Suprapubic skin (tissue), 4 donors: Measurements from ENCODE around the gene GZF1. TPM values are rescaled to one million over a fixed set of nuclear protein-coding genes. Genes with fewer than 3 reads are reported as not detected.

ENCODE experiments used
- DNase-seq, 2 donors: peaks; one replicate each; pipeline ENCODE4 v3.0.0-alpha.2; 2019; ENCODE audit warnings: low spot score in 2 of 2
- H3K27ac ChIP-seq: fragments of 200-600 bp; sonication (generic); one replicate; pipeline ENCODE4 v1.5.1; 2019
- H3K27me3 ChIP-seq: fragments of 200-600 bp; sonication (generic); one replicate; pipeline ENCODE4 v1.5.1; 2019
- H3K36me3 ChIP-seq: fragments of 200-600 bp; sonication (generic); one replicate; pipeline ENCODE4 v1.5.1; 2019
- H3K4me1 ChIP-seq: fragments of 200-600 bp; sonication (generic); one replicate; pipeline ENCODE4 v1.5.1; 2019
- H3K4me3 ChIP-seq: fragments of 200-600 bp; sonication (generic); one replicate; pipeline ENCODE4 v1.5.1; 2019; ENCODE audit warnings: mild to moderate bottlenecking
- H3K9me3 ChIP-seq: fragments of 200-600 bp; sonication (generic); one replicate; pipeline ENCODE4 v1.5.1; 2019
- EP300 ChIP-seq: sonication (generic); formaldehyde crosslinking; IDR thresholded peaks from one replicate; pipeline ENCODE4 v1.6.1; 2017; ENCODE audit warnings: antibody characterized with exemption
- POLR2A ChIP-seq, 2 donors: fragments of 450-650 bp; IDR thresholded peaks; one replicate each; pipeline ENCODE4 v1.6.1; 2017; ENCODE audit warnings: antibody characterized with exemption in 2 of 2, mild to moderate bottlenecking in 2 of 2, moderate library complexity in 2 of 2
- POLR2AphosphoS5 ChIP-seq, 3 donors: sonication (generic); formaldehyde crosslinking; IDR thresholded peaks; one replicate each; pipeline ENCODE4 v1.6.1; 2017; ENCODE audit warnings: antibody characterized with exemption in 3 of 3
- WGBS: methylation state at CpG from one replicate; pipeline ENCODE4 v1.1.5; 2018; 5-methylcytosine and 5-hydroxymethylcytosine counted together
- total RNA-seq, 4 donors: library from RNA; depleted of rRNA; stranded (reverse); fragments of >200 nt; gene quantifications; one replicate each; pipeline ENCODE4 v1.1.0, GENCODE V29; 2016
- TF ChIP-seq, protein P1 (sequence below), 2 donors: fragments of 200-600 bp in 1 of 2; fragments of 450-650 bp in 1 of 2; sonication (generic) in 1 of 2; IDR thresholded peaks; one replicate each; pipeline ENCODE4 v1.5.1; 2016 to 2019; ENCODE audit warnings: antibody characterized with exemption in 2 of 2, mild to moderate bottlenecking in 1 of 2, moderate library complexity in 1 of 2

The GZF1 gene
- total RNA-seq, 4 donors from 2014 or later = 11.1 to 19.1 (median 15.2) TPM

DNA sequence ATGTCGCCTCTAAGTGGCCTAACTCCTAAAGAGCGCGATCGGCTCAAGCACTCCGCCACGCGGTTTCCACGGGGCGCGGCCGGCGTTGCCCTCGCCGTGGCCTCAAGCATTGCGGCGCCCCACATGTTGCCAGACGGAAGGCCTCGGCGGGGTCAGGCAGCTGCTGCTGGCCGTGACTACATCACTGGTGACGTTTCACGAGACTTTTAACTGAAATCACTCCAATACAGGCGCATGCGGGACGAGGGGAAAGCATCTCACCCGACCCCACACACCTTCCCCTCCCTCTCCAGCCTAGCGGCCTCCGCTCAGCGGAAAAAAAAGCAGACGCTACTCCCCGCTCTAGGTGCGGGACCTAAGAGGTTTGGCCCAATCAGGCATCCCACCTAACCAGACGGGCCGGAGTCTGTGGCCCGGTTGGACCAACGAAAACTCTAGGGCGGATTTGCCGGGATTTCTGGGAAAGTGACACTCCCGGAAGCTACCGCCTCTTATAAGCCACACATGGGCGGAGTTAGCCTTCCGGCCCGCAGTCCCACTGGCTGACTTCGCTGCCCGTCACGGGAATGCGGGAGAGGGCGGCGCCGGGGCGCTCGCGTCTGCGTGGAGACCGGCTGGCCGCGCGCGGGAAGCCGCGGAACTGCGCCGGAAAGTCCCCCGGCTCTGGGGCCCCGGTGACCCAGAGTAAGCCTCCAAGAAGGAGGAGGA, 11.6 kb upstream of the GZF1 start, which contains the start of gene NXT1:
Gene NXT1, plus strand, starts transcription at position 596 of the 708 bp plus-strand sequence. CDS start 3,251 bp downstream, outside the sequence.
- DNase-seq = peak; percentile 97 to 98
- Histone ChIP-seq H3K9me3 (no peaks in the 10 kb centered on the region), H3K4me3 (peak within 1 kb of the TSS; percentile 77), H3K4me1 (peaks cover 30% of the 10 kb centered on the region), H3K27me3 (no peaks in the 10 kb centered on the region), H3K27ac (peak within 1 kb of the TSS; percentile 99), H3K36me3 (peaks cover 19% of the 10 kb centered on the region)
- TF ChIP-seq POLR2A (IDR thresholded peaks at IDR 0.05) = peak; percentile 40 to 50
- TF ChIP-seq EP300 = no peak
- TF ChIP-seq POLR2AphosphoS5 (IDR thresholded peaks at IDR 0.05) = peak in 2 of 3 donors; percentile 80 to 83
- 2% methylated on average over 24 of the region's 65 CpGs for WGBS

DNA sequence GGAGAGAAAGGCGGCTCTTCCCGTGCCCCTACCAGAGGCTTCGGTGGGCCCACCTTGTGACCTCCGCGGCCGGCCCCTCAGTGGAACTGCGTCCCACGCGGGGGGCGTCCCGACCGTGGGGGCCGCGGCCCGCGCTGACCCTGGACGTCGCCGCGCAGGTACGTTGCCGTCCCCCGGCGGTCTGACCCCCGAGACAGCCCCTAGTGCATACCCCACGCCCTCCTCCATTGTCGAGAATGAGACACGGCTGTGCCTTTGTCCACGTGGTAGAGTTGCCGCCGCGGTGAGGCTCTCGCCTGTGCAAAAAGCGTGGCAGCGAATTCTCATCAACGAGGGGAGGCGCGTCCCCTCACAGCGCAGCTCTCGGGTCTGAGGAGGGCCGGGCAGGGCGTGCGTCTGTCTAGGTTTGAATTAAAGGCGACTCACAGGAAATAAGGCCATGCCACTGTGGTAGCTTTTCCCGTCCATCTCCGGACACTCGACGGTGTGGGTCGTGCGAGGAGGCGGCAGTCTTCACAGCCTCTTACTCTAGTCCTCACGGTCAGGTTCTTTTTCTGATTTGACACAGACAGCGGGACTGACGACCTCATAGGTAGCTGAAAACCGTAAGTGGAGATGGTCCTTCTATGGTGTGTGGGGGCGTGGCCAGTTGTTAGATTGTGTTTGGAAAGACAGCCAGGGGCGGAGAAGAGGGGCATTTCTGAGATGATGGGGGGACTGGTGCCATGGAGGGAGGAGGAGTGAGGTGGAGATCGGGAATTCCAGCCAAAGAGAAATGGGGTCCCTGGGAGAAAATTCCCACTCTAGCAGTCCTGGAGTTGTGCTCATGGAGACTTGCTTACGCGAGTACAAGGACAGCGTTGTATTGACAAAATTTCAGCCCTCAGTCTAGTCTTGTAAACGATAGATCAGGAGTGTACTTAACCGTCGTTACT, 10.8 kb upstream of the GZF1 start:
- Histone ChIP-seq H3K4me1 (peaks cover 30% of the 10 kb centered on the region), H3K27me3 (no peaks in the 10 kb centered on the region), H3K36me3 (peaks cover 27% of the 10 kb centered on the region), H3K4me3 (peak overlapping the region; percentile 77), H3K9me3 (no peaks in the 10 kb centered on the region), H3K27ac (peak overlapping the region; percentile 99)
- peak in 1 of 2 donors; percentile 82 for DNase-seq
- WGBS = 1% methylated on average over 25 of the region's 64 CpGs
- TF ChIP-seq, protein P1, sequence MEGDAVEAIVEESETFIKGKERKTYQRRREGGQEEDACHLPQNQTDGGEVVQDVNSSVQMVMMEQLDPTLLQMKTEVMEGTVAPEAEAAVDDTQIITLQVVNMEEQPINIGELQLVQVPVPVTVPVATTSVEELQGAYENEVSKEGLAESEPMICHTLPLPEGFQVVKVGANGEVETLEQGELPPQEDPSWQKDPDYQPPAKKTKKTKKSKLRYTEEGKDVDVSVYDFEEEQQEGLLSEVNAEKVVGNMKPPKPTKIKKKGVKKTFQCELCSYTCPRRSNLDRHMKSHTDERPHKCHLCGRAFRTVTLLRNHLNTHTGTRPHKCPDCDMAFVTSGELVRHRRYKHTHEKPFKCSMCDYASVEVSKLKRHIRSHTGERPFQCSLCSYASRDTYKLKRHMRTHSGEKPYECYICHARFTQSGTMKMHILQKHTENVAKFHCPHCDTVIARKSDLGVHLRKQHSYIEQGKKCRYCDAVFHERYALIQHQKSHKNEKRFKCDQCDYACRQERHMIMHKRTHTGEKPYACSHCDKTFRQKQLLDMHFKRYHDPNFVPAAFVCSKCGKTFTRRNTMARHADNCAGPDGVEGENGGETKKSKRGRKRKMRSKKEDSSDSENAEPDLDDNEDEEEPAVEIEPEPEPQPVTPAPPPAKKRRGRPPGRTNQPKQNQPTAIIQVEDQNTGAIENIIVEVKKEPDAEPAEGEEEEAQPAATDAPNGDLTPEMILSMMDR (IDR thresholded peaks at IDR 0.05) = no peak
- no peak for TF ChIP-seq POLR2A (IDR thresholded peaks at IDR 0.05)
- TF ChIP-seq POLR2AphosphoS5 (IDR thresholded peaks at IDR 0.05) = no peak
- no peak for TF ChIP-seq EP300

DNA sequence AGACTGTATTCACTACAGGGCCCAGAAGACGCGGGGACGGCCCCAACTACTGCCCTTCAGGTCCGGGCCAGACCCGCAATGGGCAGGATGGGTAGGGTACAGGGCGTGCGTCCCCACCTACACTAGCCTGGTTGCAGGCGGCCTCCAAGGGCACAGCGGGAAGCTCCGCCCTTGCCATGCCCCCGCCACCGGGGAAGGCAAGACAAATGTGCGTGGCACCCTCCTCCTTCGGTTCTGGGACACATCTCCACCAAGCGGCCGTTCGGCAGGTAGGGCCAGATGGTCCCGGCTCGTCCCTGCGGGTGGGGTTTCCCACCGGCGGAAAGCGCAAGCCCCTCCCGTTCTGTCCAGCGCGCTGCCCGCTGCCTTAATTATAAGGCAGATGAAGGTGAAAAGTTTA, 5.8 kb upstream of the GZF1 start:
- Histone ChIP-seq H3K36me3 (peaks cover 29% of the 10 kb centered on the region), H3K4me3 (no peak overlapping the region), H3K27me3 (no peaks in the 10 kb centered on the region), H3K27ac (no peak overlapping the region), H3K9me3 (no peaks in the 10 kb centered on the region), H3K4me1 (peaks cover 45% of the 10 kb centered on the region)
- no peak for TF ChIP-seq EP300
- no peak for TF ChIP-seq POLR2AphosphoS5 (IDR thresholded peaks at IDR 0.05)
- TF ChIP-seq, protein P1 (IDR thresholded peaks at IDR 0.05) = no peak
- TF ChIP-seq POLR2A (IDR thresholded peaks at IDR 0.05) = no peak
- WGBS = 78% methylated on average over 27 of the region's 27 CpGs
- no peak for DNase-seq

DNA sequence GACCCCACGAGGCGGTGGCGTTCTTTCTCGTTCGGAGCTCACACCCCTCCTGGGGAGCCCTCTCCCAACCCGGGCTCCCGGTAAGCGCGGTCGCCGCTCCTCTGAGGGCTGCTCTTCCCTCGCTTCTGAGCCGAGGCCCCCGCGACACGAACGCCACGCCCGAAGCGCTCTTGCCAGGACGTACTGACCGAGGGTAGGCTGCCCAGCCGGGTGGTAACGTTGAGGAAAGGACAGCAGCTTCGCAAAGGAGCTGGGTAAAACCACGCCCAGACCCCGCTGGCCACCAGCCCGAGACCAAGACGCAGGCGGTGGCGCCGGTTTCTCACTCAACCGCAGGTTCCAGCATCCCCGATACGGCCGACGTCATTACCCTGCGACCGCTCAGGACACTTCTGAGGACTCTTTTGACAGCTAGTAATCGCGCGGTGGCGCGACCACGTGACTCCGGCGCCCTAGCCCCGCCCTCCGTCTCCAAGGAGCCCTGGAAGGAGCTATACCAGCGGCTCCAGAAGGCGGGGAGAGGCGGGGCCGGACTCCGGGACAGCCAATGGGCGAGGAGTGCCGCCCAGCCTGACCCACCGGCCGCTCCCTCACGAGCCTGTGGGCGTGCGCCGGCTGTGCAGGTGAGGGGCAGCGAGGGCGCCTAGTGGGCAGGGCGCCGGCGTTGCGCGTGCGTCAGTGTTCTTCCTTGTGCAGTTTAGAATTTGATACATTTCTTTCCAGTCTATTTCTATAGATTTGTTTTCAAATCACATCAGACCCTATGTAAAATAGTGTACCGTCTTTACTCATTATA, 4.0 kb upstream of the GZF1 start:
- WGBS = under 1% methylated on average over 59 of the region's 71 CpGs
- Histone ChIP-seq H3K9me3 (no peaks in the 10 kb centered on the region), H3K4me1 (peaks cover 33% of the 10 kb centered on the region), H3K27ac (peak overlapping the region; percentile 95), H3K4me3 (peak overlapping the region; percentile 72), H3K36me3 (peaks cover 29% of the 10 kb centered on the region), H3K27me3 (no peaks in the 10 kb centered on the region)
- peak; percentile 100 for DNase-seq
- TF ChIP-seq EP300 (no peak), POLR2A (IDR thresholded peaks at IDR 0.05) (peak in 1 of 2 donors; percentile 52), POLR2AphosphoS5 (IDR thresholded peaks at IDR 0.05) (peak in 2 of 3 donors; percentile 80 to 82)
- TF ChIP-seq, protein P1 (IDR thresholded peaks at IDR 0.05) = no peak

DNA sequence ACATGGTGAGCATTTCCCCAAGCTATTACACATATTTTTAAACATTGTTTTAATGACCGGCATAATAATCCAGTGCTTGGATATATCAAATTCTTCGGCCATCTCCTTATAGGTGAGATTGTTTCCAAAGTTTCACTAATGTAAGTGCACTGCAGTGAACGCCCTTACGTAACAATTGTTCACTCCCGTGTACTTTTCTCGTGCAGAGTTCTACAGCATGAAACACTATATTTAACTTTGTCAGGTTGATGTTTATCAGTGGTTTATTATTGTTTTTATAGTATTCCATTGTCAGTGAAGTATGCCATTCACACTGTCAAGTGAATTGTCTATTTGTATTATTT, 3.4 kb upstream of the GZF1 start:
- TF ChIP-seq, protein P1 (IDR thresholded peaks at IDR 0.05) = no peak
- no peak for TF ChIP-seq POLR2AphosphoS5 (IDR thresholded peaks at IDR 0.05)
- Histone ChIP-seq H3K4me3 (peak overlapping the region; percentile 72), H3K9me3 (no peaks in the 10 kb centered on the region), H3K36me3 (peaks cover 28% of the 10 kb centered on the region), H3K27me3 (no peaks in the 10 kb centered on the region), H3K27ac (peak overlapping the region; percentile 95), H3K4me1 (peaks cover 39% of the 10 kb centered on the region)
- 14% methylated on average over 6 of the region's 6 CpGs for WGBS
- no peak for DNase-seq
